Measurements from ENCODE around the gene SLC25A42. TPM values are rescaled to one million over a fixed set of nuclear protein-coding genes. Genes with fewer than 3 reads are reported as not detected.

SLC25A42 gene
- total RNA-seq, 4 donors from 2014 or later: 4.6 to 13.9 (median 7.4) TPM

DNA sequence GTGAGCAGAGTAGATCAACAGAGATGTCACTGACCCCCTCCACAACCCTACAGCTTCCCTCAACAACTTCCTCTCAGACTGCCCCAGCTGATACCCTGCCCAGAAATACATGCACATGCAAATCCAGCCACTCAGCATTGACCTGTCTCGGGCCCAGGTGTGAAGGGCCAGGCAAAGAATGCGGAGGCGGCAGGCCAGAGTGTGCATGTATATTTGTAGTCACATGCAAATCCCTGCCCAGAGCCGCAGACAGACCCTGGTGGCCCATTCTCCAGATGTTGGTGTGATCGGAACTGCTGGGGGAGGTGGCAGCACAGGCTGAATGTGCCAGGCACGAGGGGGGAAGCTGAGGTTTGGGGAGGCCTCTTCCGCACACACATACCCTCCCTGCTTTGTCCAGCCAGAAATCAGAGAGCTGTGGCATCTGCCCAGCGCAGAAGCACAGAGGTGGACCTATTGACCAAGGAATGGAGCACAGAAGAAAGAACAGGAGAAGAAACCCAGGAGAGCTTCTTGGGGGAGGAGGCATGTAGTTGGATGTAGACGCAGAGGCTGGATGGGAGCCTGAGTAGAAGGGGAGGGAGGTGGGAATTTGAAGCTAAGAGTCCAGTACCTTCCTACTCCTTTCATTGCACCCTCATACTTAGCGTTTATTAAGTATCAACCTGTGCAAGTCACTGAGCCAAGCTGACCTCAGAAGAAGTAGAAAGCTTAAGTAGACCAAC is 91.9 kb downstream of the SLC25A42 start:
- no peak overlapping the region for H3K4me3 ChIP-seq (ENCODE audit: low read depth, poor library complexity, severe bottlenecking)
- intact Hi-C loops (cut with DNase I; ENCODE audit: low total_unique reads): no loop called here
- WGBS, 2 donors: 98 to 100% methylated on average over 10 of the region's 10 CpGs

DNA sequence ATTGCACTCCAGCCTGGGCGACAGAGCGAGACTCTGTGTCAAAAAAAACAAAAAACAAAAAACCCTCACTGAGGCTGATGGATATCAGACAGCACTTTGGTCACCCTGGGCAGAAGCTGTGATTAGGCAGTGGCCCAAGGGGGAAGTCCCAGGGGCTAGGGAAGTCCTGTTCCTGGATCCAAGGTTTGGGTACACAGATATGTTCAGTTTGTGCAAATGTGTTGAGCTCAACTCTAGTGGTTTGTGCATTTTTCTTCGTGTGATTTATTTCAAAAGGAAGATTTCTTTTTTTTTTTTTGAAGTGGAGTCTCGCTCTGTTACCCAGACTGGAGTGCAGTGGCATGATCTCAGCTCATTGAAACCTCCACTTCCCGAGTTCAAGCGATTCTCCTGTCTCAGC is 94.0 kb downstream of the SLC25A42 start:
- H3K4me3 ChIP-seq (ENCODE audit: low read depth, poor library complexity, severe bottlenecking): no peak overlapping the region
- 83 to 84% methylated on average over 6 of the region's 6 CpGs for WGBS, 2 donors
- DNase-seq (ENCODE audit: low spot score in 2 of 2): no peak
- TF ChIP-seq, protein P1, sequence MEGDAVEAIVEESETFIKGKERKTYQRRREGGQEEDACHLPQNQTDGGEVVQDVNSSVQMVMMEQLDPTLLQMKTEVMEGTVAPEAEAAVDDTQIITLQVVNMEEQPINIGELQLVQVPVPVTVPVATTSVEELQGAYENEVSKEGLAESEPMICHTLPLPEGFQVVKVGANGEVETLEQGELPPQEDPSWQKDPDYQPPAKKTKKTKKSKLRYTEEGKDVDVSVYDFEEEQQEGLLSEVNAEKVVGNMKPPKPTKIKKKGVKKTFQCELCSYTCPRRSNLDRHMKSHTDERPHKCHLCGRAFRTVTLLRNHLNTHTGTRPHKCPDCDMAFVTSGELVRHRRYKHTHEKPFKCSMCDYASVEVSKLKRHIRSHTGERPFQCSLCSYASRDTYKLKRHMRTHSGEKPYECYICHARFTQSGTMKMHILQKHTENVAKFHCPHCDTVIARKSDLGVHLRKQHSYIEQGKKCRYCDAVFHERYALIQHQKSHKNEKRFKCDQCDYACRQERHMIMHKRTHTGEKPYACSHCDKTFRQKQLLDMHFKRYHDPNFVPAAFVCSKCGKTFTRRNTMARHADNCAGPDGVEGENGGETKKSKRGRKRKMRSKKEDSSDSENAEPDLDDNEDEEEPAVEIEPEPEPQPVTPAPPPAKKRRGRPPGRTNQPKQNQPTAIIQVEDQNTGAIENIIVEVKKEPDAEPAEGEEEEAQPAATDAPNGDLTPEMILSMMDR (IDR thresholded peaks at IDR 0.05): no peak
- TF ChIP-seq POLR2A (IDR thresholded peaks at IDR 0.05): no peak
- intact Hi-C loops (cut with DNase I; ENCODE audit: low total_unique reads): no loop called here

More for the DNA sequence above, 91.9 kb downstream of the SLC25A42 start:
- no peak for DNase-seq (ENCODE audit: low spot score in 2 of 2)
- no peak for TF ChIP-seq POLR2A (IDR thresholded peaks at IDR 0.05)
- TF ChIP-seq, protein P1 (IDR thresholded peaks at IDR 0.05): no peak

DNA sequence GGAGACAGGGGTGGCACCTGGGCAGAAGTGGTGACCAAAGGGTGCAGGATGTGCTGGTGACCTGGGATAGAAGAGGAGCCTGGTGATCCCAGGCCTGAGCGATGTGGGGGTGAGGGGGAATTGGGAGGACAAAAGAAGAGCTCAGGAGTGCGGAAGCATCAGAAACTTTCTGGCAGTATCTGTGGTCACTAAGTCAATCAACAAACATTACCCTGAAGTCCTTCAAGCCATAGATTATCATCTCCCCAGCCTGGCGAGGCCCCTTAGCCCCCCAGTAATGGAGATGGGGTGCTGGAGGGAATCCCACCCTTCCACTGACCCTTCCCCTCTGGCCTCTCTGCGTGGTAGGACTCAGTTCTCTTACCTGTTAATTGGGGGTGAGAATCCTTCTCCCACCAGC is 95.7 kb downstream of the SLC25A42 start:
- DNase-seq (ENCODE audit: low spot score in 2 of 2): no peak
- H3K4me3 ChIP-seq (ENCODE audit: low read depth, poor library complexity, severe bottlenecking): no peak overlapping the region
- no peak for TF ChIP-seq POLR2A (IDR thresholded peaks at IDR 0.05)
- TF ChIP-seq, protein P1 (IDR thresholded peaks at IDR 0.05): no peak
- intact Hi-C loops (cut with DNase I; ENCODE audit: low total_unique reads): no loop called here
- 94 to 95% methylated on average over 4 of the region's 4 CpGs for WGBS, 2 donors

DNA sequence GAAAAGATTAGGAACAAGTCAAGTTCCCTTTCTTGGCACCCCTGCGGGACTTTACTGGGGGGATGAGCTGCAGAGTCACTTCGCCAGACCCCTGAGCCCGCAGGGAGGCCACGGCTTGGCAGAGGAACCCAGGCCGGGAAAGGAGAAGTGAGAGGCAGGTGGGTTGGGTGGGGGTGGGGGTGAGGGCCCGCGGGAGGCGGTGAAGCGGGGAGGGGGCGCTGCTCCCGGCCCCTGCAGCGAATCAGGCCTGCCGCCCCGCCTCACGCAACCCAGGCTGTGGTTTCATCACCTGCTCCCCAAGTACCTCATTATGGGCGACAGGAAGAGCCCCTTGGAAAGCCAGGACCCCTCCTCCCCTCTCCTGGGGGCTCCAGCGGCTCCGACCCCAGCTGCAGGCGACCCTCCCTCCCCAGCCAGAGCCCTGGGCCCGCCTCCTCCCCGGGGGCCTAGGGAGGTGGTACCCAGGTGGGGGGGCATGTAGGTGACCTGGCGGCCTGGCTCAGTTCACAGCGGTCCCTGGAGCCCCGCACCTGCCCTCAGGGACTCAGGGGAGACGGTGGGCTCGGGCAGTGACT is 96.8 kb downstream of the SLC25A42 start:
- no peak overlapping the region for H3K4me3 ChIP-seq (ENCODE audit: low read depth, poor library complexity, severe bottlenecking)
- WGBS, 2 donors: 66 to 87% methylated on average over 9 to 26 of the region's 26 CpGs
- no peak for DNase-seq (ENCODE audit: low spot score in 2 of 2)
- intact Hi-C loops (cut with DNase I; ENCODE audit: low total_unique reads): no loop called here
- TF ChIP-seq POLR2A (IDR thresholded peaks at IDR 0.05): no peak
- TF ChIP-seq, protein P1 (IDR thresholded peaks at IDR 0.05): no peak

DNA sequence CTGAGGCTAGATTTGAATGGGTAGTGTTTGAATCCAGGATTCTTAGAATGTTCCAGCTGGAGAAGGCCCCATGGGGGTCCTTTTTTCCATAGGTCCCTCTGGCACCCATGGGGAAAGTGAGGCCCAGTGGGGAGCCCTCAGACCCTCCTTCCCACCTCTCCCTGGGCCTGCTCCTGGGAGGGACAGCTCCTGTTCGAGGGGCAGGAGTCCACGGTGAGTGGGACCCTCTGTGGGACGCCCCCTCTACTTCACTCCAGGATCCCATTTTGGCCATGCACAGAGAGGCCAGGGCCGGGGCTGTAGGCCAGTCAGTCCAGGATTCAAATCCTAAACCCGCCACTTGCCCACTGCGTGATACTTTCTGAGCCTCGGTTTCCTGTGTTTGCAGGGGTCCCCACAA is 98.7 kb downstream of the SLC25A42 start:
- WGBS, 2 donors: 86 to 92% methylated on average over 7 of the region's 7 CpGs
- TF ChIP-seq, protein P1 (IDR thresholded peaks at IDR 0.05): no peak
- no peak for TF ChIP-seq POLR2A (IDR thresholded peaks at IDR 0.05)
- no peak for DNase-seq (ENCODE audit: low spot score in 2 of 2)
- intact Hi-C loops (cut with DNase I; ENCODE audit: low total_unique reads): no loop called here
- no peak overlapping the region for H3K4me3 ChIP-seq (ENCODE audit: low read depth, poor library complexity, severe bottlenecking)

Other genes starting within 250 kb of the SLC25A42 start
- gene UPF1, start 232.0 kb upstream of the SLC25A42 start, total RNA-seq: 100 to 1,000 TPM in 3 of 4 donors, 10 to 100 TPM in 1; 91.6 to 116 (median 102) TPM
- under 1 TPM in 2 of 4 donors, not detected in 2; 0.39 to 0.57 TPM for gene CERS1, start 167.8 kb upstream of the SLC25A42 start, total RNA-seq
- gene COPE, start 144.6 kb upstream of the SLC25A42 start, total RNA-seq: 100 to 1,000 TPM; 173 to 238 (median 197) TPM
- gene DDX49, start 144.3 kb upstream of the SLC25A42 start, total RNA-seq: 10 to 100 TPM; 50.0 to 87.7 (median 65.5) TPM
- 10 to 100 TPM; 32.3 to 49.5 (median 37.2) TPM for gene HOMER3, start 122.8 kb upstream of the SLC25A42 start, total RNA-seq
- gene SUGP2, start 30.5 kb upstream of the SLC25A42 start, total RNA-seq: 10 to 100 TPM; 16.2 to 29.8 (median 20.8) TPM
- 10 to 100 TPM; 11.3 to 41.0 (median 21.9) TPM for gene ARMC6, start 30.4 kb upstream of the SLC25A42 start, total RNA-seq
- gene TMEM161A, start 74.5 kb downstream of the SLC25A42 start, total RNA-seq: 10 to 100 TPM; 25.7 to 30.1 (median 27.9) TPM
- gene MEF2B, start 106.3 kb downstream of the SLC25A42 start, total RNA-seq: 1 to 10 TPM in 1 of 4 donors, under 1 TPM in 2, not detected in 1; 0.49 to 2.2 (median 0.84) TPM
- 10 to 100 TPM in 2 of 4 donors, 1 to 10 TPM in 2; 4.4 to 15.2 (median 10.9) TPM for gene BORCS8, start 128.2 kb downstream of the SLC25A42 start, total RNA-seq
- gene RFXANK, start 128.3 kb downstream of the SLC25A42 start, total RNA-seq: 10 to 100 TPM; 40.1 to 59.0 (median 48.8) TPM
- 10 to 100 TPM; 13.7 to 24.2 (median 22.5) TPM for gene NR2C2AP, start 139.4 kb downstream of the SLC25A42 start, total RNA-seq
- not detected for gene NCAN, start 148.0 kb downstream of the SLC25A42 start, total RNA-seq
- under 1 TPM in 1 of 4 donors, not detected in 3; 0.20 TPM for gene TM6SF2, start 209.3 kb downstream of the SLC25A42 start, total RNA-seq